ENCODE results near the gene LDHD. TPM values are rescaled to one million over a fixed set of nuclear protein-coding genes. Genes with fewer than 3 reads are reported as not detected.

LDHD gene
- polyA plus RNA-seq, 1 donor (not counting 4 experiments of a cell fraction or from before 2014, with no cell fraction given), result 0.34 TPM

GRCh38 chr16:75104836-75105235 lies 11.7 kb downstream of the LDHD start:
- no peaks in the 10 kb centered on the region for H3K9me3 ChIP-seq (ENCODE audit: control insufficient read depth, low read depth, low read length)
- FAIRE-seq, result no peak
- no peak overlapping the region for H3K27ac ChIP-seq (ENCODE audit: control insufficient read depth, insufficient read depth, low read length)

GRCh38 chr16:75103994-75104393 lies 12.6 kb downstream of the LDHD start:
- Histone ChIP-seq H3K9me1 (ENCODE audit: control insufficient read depth, extremely low read depth, insufficient read depth, low read length) (peaks cover 3% of the 10 kb centered on the region), H3K4me2 (ENCODE audit: control insufficient read depth, extremely low read depth, insufficient read depth, low read depth, low read length) (no peak overlapping the region), H4K20me1 (ENCODE audit: control insufficient read depth, extremely low read depth, insufficient read depth, low read length) (no peaks in the 10 kb centered on the region), H3K36me3 (ENCODE audit: control insufficient read depth in 2 of 2, extremely low read depth in 1 of 2, insufficient read depth in 2 of 2, low read length in 2 of 2) (peaks cover 7% of the 10 kb centered on the region in 2 experiments), H3K4me1 (ENCODE audit: control insufficient read depth, extremely low read depth, insufficient read depth, low read length) (peaks cover 29% of the 10 kb centered on the region), H3K27me3 (ENCODE audit: control insufficient read depth, extremely low read depth, insufficient read depth, low read length) (no peaks in the 10 kb centered on the region), H3K9me3 (ENCODE audit: control insufficient read depth, low read depth, low read length) (no peaks in the 10 kb centered on the region), H2AFZ (ENCODE audit: control insufficient read depth, low read length) (no peak overlapping the region), H3K9ac (ENCODE audit: control insufficient read depth, extremely low read depth, insufficient read depth, low read length) (no peak overlapping the region), H3K27ac (ENCODE audit: control insufficient read depth, insufficient read depth, low read length) (no peak overlapping the region), H3K4me3 (ENCODE audit: control insufficient read depth in 2 of 3, extremely low read depth in 1 of 3, insufficient read depth in 2 of 3, low read depth in 1 of 3, low read length in 3 of 3) (no peak overlapping the region), H3K79me2 (ENCODE audit: control insufficient read depth, insufficient read depth, low read length) (no peaks in the 10 kb centered on the region)
- dilution Hi-C loops (cut with MboI; ENCODE audit: extremely low pct_ligation_motif_present, low sequenced_read_pairs), result no loop called here
- no peak for FAIRE-seq
- TF ChIP-seq, protein P1, sequence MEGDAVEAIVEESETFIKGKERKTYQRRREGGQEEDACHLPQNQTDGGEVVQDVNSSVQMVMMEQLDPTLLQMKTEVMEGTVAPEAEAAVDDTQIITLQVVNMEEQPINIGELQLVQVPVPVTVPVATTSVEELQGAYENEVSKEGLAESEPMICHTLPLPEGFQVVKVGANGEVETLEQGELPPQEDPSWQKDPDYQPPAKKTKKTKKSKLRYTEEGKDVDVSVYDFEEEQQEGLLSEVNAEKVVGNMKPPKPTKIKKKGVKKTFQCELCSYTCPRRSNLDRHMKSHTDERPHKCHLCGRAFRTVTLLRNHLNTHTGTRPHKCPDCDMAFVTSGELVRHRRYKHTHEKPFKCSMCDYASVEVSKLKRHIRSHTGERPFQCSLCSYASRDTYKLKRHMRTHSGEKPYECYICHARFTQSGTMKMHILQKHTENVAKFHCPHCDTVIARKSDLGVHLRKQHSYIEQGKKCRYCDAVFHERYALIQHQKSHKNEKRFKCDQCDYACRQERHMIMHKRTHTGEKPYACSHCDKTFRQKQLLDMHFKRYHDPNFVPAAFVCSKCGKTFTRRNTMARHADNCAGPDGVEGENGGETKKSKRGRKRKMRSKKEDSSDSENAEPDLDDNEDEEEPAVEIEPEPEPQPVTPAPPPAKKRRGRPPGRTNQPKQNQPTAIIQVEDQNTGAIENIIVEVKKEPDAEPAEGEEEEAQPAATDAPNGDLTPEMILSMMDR (optimal IDR thresholded peaks at IDR 0.05 in 1 of 3, IDR thresholded peaks at IDR 0.05 in 1 of 3, conservative IDR thresholded peaks at IDR 0.05 in 1 of 3; ENCODE audit: extremely low read depth in 1 of 3, insufficient read depth in 2 of 3, low read length in 3 of 3), result no peak
- no peak for DNase-seq (ENCODE audit: low read depth, low spot score)

More at GRCh38 chr16:75104836-75105235, 11.7 kb downstream of the LDHD start:
- no peaks in the 10 kb centered on the region for H3K27me3 ChIP-seq (ENCODE audit: control insufficient read depth, extremely low read depth, insufficient read depth, low read length)
- no peak overlapping the region for H3K9ac ChIP-seq (ENCODE audit: control insufficient read depth, extremely low read depth, insufficient read depth, low read length)
- H4K20me1 ChIP-seq (ENCODE audit: control insufficient read depth, extremely low read depth, insufficient read depth, low read length), result no peaks in the 10 kb centered on the region
- H3K79me2 ChIP-seq (ENCODE audit: control insufficient read depth, insufficient read depth, low read length), result no peaks in the 10 kb centered on the region
- peaks cover 3% of the 10 kb centered on the region for H3K9me1 ChIP-seq (ENCODE audit: control insufficient read depth, extremely low read depth, insufficient read depth, low read length)
- H3K36me3 ChIP-seq (ENCODE audit: control insufficient read depth in 2 of 2, extremely low read depth in 1 of 2, insufficient read depth in 2 of 2, low read length in 2 of 2), result peaks cover 7% of the 10 kb centered on the region in 2 experiments
- no peak overlapping the region for H3K4me3 ChIP-seq (ENCODE audit: control insufficient read depth in 2 of 3, extremely low read depth in 1 of 3, insufficient read depth in 2 of 3, low read depth in 1 of 3, low read length in 3 of 3)
- H2AFZ ChIP-seq (ENCODE audit: control insufficient read depth, low read length), result no peak overlapping the region
- DNase-seq (ENCODE audit: low read depth, low spot score), result no peak
- dilution Hi-C loops (cut with MboI; ENCODE audit: extremely low pct_ligation_motif_present, low sequenced_read_pairs), result no loop called here
- H3K4me2 ChIP-seq (ENCODE audit: control insufficient read depth, extremely low read depth, insufficient read depth, low read depth, low read length), result no peak overlapping the region
- peaks cover 32% of the 10 kb centered on the region for H3K4me1 ChIP-seq (ENCODE audit: control insufficient read depth, extremely low read depth, insufficient read depth, low read length)
- TF ChIP-seq, protein P1 (optimal IDR thresholded peaks at IDR 0.05 in 1 of 3, IDR thresholded peaks at IDR 0.05 in 1 of 3, conservative IDR thresholded peaks at IDR 0.05 in 1 of 3; ENCODE audit: extremely low read depth in 1 of 3, insufficient read depth in 2 of 3, low read length in 3 of 3), result no peak
- no peak for TF ChIP-seq EZH2 (IDR thresholded peaks at IDR 0.05; ENCODE audit: low read length)

Measured in keratinocyte (primary cell).